HG02840 (cell line): Measurements from ENCODE around the gene MAMDC2.

Experiments used
- ATAC-seq: cut with Tn5 transposase; IDR thresholded peaks from one replicate; pipeline ENCODE4 v1.9.1; 2021; ENCODE audit warnings: mild to moderate bottlenecking, moderate library complexity, moderate number of reproducible peaks; ENCODE audit not compliant: unreplicated experiment, low FRiP score

MAMDC2 gene, protein sequence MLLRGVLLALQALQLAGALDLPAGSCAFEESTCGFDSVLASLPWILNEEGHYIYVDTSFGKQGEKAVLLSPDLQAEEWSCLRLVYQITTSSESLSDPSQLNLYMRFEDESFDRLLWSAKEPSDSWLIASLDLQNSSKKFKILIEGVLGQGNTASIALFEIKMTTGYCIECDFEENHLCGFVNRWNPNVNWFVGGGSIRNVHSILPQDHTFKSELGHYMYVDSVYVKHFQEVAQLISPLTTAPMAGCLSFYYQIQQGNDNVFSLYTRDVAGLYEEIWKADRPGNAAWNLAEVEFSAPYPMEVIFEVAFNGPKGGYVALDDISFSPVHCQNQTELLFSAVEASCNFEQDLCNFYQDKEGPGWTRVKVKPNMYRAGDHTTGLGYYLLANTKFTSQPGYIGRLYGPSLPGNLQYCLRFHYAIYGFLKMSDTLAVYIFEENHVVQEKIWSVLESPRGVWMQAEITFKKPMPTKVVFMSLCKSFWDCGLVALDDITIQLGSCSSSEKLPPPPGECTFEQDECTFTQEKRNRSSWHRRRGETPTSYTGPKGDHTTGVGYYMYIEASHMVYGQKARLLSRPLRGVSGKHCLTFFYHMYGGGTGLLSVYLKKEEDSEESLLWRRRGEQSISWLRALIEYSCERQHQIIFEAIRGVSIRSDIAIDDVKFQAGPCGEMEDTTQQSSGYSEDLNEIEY

DNA sequence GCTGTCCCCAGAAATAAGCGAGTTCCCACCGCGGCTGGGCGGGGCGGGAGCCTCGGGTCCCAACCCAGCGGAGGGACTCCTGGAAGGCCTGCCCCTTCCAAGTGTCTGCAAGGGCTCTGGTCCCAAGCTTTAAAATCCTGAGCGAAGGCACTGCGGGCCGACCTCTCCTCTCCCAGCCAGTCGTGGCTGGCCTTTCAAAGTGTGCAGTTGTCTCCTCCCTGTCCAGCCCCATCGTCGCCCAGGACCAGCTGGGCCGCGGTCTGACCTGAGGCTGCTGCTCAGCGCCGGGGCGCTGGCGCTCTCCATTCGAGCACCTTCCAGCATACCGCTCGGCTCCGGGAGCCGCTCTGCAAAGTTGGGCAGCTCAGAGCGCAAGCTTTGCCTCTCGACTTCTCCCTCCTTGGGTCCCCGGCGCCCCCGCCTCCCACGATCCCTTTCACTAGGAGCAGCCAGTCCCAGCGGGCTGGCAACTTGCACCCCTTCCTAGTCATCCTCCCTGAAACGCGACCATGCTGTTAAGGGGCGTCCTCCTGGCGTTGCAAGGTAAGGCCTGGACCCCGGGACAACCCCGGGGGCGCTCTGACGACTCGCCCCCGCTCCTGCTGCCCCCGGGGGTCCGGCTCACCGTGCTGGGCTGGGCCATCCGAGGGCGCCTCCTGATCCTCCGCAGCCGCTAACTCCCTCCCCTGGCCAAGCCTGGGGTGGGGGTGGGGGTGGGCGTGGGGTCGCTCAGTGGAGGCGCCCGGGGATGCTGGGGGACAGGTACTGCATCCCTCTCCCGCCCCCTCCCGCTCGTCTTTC is at the start of gene MAMDC2:
Gene MAMDC2, plus strand, starts transcription at position 160 of the 801 bp plus-strand sequence. Its CDS starts 350 bp downstream, at position 510.
- ATAC-seq: no peak

DNA sequence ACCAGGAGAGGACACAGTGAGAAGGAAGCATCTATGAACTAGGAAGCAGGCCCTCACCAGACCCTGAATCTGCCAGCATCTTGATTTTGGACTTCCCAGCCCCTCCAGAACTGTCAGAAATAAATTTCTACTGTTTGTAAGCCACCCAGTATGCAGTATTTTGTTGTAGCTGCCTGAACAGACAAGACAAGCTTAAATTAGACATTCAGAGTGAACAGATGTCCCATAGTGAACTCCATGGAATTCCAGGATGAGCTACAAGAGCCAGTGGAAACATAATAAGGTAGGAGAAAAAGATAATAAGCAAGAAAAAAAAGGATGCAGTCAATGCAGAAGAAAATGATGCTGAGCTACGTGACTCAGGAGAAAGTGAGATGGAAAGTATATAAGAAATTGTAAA is 47.8 kb upstream of the MAMDC2 start:
- ATAC-seq: no peak

DNA sequence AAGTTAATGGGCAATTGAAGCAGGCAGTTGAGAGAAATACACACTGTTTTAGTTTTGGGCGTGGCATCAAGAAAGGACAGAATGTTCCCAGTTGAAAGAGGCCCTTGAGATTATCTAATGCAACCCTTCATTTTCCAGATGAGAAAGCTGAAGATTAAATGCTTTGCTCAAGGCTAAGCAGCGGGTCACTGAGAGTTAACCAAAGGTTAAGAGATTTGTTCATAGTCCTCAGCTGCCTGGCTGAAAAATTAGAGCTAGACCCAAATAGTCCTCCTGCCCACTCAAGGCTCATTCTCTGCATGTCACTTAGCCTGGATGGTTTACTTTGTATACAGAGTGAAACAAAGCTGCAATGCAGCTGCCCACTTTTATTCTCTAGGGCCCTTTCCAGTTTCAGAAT is 46.7 kb upstream of the MAMDC2 start:
- no peak for ATAC-seq

DNA sequence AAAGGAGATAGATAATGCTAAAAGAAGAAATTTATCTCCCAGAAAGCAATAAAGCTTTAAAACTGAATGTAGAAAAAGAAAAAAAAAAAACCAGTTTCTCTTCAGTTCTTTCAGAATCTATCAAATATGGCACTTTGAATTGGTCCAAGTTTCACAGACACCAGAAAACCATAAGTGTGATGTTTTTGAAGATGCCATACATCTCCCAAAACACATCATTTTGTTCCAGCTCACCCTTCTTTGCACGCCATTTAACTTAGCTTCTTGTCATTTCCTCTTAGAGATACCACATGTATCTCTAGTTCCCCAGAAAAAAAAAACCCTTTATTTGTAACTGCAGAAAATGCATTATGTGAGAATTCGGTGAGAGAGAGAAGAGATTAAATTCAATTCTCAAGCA is 46.1 kb upstream of the MAMDC2 start:
- no peak for ATAC-seq

DNA sequence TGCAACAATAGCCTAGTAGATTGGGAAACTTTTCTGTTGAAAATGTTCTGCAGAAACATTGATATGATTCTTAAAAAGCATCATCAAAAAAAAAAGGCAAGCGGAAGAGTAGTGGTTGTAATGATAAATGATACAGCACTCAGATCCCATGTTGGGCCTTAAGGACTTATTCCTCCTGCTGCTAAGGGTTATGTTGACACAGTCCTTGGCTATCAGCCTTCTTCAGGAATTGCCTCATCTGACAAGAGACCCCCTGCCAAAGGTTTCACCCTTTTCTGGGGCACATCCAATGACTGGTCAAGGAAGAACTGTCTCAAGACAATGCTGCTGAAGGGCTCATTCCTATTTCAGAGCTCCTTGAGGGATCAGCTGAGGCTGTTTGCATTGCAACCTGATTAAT is 44.3 kb upstream of the MAMDC2 start:
- ATAC-seq: no peak

DNA sequence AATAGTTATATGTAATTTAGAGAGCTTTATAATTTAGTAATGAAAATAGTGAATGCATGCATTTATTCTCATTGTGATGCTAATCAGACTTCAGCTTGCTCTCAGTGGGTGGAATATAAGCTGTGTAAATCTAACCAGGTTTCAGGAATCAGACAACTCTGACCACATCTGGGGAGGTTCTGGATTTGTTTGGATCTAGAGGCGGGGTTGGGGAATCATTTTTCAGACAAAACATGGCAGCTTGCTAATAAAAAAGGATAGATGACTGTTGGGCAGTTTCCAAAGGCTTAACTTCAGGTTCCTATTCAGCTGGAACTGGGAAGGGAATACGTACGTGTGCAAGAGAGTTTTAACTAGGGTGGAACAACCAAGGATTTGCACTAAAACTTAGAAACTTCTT is 43.2 kb upstream of the MAMDC2 start:
- no peak for ATAC-seq

DNA sequence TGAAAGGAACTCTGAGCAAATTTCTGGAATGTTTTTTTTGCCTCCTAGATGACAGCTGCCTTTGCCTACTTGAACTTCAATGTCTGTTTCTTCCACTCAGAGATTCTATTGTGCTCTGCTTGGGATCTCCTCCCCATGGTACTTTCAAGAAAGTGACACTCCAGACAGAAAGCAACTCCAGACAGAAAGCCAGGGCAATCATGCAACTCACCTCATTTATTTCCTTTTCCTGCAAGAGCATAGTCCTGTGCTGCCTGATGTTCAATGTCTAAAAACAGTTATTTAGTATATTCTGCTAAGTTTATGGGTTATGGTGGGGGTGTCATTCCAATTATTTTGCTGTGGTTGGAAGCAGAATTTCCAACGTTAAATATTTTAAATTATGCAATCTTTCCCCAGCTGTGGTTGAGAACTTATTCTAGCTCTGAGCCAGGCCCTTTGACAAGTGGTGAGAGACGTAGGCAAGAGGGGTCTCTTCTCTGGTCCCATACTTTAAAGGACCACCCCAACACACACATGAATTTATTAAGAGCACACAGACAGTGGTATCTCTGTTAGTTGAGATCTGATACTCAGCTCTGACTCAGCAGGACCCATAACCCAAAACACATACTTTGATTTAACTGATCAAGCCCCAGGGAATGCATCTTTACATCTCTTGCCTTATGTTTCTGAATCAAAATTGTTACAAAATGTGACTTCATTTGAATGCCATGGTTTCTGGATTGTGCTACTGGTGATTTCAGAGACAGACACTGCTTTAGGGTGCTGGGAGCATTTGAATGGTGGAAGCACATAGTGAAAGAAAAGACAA is 39.5 kb upstream of the MAMDC2 start:
- no peak for ATAC-seq

DNA sequence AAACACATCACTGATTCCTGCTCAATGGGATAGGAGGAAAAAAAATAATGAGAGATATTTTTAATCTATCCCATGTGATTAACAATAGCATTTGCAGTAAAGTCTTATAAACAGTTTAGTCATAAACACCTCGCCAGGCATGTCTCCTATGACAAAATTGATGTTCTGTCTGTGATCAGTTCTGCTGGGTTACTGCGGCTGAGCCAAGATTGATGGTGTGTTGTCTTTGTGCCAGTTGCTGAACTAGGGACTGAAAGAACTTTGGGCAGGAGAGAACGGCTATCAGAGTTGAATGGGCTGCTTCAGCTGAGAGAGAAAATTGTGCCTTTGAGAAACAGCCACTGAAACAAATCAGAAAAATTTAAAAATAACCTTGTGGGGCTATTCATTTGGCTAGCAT is 37.3 kb upstream of the MAMDC2 start:
- ATAC-seq: no peak

DNA sequence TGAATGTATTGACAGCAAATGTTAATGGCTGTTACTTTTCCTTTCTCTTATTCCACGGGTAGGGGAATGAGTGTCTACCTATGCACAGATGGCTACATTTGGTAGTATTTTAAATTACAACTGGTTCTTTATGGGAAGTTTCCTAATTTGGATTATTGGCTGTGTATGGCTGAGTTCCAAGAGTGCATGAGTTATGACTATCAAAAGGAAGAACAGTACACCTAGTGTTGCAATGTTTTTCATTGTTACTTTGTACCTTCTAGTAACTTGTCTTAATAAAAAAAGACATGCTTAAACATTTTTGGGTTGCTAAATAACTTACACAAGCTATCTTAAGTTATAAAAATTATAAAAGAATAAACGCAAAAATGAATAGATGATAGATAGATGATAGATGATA is 35.8 kb upstream of the MAMDC2 start:
- no peak for ATAC-seq

DNA sequence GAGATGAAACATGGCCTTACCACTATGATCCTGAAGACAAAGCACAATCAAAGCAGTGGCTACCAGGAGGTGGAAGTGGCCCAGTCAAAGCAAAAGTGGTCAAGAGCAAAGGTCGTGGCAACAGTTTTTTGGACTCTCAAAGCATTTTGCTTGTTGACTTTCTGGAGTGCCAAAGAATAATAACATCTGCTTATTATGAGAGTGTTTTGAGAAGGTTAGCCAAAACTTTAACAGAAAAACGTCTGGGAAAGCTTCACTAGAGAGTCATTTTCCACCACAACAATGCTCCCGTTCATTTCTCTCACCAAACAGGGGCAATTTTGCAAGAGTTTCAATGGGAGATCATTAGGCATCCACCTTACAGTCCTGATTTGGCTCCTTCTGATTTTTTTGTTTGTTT is 33.6 kb upstream of the MAMDC2 start:
- no peak for ATAC-seq

DNA sequence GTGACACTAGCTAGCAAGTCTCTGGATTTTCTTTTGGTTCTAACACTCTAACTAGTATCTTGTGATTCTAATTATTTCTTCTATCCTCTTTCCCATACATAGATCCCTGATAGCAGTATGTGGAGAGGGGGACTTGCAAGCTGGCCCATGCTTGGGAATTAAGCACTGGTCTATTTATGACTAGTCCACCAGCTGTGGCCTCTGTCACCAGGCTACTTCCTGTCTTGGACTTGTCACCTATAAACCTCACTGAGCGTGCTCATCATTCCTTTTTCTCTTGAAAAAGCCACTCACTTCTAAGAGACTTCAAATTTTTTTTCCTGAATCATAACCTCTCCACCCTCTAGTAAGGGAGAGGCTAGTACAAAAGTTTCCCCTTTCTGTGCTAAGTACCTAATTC is 32.3 kb upstream of the MAMDC2 start:
- no peak for ATAC-seq

DNA sequence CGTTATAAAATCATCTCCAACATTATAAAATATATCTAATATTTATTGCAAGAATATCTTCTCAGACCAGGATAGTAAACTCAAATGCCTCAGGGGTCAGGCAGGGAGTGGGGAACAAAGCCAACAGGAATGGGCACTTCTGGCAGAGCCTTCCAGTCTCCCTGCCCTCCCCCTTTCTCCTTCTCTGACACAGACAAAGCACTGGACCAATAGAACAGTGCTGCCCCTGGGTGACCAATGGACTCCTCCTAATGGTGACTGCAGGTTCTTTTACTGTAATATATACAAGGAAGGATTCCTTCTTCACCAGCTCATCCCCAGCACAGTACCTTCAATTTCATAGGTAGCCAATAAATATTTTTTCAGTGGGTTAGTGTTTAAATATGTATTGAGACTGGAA is 31.1 kb upstream of the MAMDC2 start:
- ATAC-seq: no peak

DNA sequence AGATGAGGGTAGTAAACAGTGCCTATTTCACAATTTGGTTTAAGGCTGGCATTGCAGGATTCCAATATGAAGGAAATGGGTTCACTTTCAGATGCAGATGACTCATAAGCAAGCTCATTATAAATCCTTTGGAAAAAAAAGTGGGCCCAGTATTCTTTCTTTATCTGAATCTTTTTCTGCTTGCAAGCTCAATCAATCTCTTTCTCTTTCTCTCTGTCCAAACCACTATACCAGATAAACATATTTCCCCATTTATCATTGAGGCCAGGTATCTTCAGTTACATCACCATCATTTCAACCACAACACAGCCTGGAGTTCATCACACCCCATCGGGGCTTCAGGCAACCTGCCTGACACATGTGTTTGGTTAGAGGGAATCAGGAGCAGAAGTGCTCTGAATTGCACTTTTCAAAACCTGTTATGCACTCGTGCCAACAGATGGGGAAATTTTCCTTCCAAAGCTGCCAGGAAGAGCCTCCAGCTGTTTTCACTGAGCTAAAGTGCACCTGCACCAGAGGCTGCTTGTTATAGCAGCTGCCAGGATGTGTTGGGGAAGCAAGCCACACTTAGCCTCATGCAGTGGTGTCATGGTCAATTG is 30.0 kb upstream of the MAMDC2 start:
- ATAC-seq: no peak

DNA sequence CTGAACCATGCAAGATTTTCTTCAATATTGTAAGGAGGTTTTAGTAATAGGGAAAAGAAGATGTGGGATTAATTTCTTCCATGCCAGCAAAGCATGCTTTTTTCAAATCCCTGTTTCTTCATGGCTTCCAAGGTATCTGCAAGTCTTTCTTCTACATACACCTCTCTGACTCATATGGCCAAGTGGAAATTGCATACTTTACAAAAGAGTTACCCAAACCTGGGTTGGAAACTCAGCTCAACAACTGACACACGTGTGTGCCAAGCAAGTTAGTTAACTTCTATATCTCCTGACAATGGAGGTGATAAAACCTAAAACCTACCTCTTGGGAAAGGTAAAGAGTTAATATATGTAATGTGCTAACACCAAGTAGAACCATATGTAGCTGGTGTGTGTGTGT is 28.5 kb upstream of the MAMDC2 start:
- ATAC-seq: no peak

DNA sequence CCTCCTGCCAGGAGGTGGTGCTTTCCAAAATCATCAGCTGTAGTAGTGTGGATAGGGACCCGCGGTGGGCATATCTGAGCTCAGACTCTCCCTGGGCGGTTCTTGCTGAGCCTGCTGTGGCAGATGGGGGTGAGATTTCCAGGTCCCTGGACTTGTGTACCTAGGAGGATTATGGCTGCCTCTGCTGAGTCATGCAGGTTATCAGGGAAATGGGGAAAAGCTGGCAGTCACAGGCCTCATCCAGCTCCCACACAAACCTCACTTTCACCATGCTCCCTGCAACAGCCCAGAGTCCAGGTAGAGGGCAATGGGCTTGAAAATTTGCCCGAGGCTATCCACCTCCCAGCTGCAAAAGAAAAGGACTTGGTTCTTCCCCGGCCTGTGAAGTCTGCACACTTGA is 23.4 kb upstream of the MAMDC2 start:
- ATAC-seq: no peak

DNA sequence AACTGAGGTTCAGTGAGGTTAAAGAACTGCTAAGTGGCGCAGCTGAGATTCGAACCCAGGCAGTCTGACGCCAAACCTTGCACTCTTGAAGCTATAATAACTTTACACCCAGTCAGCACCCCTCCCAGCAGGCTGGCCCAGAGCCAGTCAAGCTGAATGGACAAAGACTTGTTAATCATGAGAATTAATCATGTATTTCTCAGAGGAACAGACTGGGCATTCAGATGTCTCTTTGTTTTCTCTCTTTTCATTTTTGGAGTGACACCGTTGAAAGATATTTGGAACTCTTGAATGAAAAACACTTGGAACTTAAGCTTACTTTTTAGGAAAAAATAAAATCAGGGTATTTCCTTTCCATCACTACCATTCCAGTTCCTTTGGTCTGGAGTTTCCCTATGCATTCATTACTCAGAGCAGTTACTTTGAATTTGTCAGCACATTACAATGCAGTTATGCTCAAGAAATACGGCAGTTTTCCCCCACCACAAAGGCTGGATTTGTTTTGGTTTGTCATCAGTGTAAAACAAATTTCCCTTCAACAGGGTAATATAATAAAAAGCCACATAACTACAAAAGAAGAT is 22.6 kb upstream of the MAMDC2 start:
- no peak for ATAC-seq

DNA sequence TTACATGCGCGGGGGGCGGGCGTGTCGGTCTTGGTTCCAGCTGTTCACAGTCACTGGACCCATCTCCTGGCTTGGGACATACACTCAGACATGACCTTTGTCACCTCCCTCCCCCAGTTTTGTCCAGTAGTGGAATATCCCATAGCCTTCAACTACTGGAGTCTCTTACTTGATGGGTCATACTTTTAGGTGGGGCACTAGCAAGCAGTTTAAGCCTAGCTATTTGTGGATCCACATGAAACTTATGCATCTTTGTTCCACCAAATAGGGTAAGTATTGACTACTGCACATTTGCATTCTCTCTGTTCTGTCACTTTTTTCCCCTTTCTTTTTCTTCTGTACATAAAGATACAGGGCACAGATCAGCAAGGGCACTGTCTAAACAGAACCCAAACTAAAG is 15.4 kb upstream of the MAMDC2 start:
- no peak for ATAC-seq

DNA sequence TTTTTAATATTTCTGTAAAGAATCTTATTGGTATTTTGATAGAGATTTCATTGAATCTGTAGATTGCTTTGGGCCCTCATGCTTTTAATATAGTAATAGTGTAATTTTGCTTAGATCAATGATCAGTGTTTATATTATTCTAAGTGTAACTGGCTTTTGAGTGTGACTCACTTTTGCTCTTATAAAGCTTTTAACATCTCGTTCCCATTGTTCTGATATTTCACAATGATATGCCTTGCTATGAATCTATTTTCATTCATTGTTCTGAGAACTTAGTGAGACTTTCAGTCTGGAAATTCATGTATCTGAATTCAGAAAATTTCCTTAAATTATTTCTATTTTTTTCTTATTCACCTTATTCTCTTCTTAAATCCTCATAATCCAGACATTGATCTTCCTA is 13.5 kb upstream of the MAMDC2 start:
- ATAC-seq: no peak

DNA sequence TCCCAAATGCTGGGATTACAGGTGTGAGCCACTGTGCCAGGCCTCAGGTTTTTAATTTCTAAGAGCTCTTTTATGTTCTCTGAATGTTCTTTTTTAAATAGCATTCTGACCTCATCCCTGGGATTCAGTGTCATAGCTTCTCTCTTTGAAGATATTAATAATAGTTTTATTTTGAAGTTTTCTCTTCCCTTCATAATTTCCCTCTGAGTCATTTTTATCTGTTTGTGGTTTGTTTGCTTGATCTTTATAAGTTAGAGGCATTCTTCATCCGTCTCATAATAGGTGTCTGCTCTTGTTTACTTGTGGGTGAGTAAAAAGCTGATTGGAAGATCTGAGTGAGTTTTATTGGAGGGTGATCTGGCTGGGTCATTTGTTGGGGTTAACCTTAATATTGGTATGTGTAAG is 12.5 kb upstream of the MAMDC2 start:
- ATAC-seq: no peak

DNA sequence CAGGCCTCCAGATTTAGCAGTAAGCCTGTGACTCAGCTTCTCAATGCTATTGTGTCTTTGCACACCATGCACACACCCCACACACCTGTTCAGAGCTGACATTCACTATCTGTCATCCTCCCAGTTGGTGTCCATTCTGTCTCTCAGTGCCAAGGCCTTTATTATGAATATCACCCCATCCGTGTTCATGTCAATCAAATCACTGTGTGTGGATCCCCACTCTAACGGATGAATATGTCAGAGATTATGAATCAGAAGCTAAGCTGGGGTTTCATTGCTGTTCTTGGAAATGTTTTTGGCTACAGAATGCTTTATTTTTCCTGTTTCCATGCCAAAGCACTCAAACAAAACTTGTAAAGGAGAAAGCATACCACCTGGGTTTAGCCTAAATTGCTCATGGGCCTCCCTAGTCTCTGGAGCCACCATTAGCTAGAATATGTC is 9.4 kb upstream of the MAMDC2 start:
- ATAC-seq: no peak
